ENCODE results near the gene RAD54L.

DNA sequence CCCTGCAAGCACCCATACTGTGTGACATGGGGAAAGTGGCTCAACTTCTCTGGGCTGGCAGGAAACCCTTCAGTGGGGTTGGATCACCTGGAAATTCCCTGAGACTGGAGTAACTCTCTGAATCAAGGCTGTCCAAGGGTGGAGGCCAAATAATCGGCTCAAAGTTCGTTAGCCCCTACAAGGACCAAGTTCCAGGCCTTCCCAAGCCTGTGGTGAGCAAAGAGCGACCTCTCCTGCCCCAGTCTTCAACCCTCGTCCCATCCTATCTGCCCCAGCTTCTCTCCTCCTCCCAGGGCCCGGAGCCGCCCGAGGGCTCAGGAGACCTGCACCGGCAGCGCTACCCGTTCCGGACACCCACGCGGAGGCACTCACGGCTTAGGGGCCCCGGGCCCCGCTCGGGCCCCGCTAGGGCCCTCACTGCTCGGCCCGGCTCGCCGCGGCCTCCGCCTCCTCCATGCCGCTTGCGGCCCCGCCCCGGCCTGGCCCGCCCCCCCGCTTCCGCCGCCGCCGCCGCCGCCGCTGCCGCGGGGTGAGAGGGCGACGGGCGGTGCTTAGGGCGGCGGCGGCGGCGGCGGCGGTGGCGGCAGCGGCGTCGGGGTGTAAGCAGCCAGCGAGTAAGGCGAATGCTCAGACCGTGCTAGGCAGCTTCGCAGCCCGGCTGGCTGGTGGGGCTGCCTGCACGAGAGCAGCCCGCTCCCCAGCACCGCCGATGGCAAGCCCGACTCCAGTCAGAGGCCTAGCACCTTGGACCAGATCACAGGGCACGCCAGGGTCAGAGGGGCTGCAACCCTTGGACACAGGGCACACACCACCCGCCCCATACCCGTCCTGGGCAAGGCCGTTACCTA is 49.4 kb upstream of the RAD54L start, which contains the start of gene POMGNT1:
- no peak for TF ChIP-seq FOXA1 (IDR thresholded peaks at IDR 0.05)
- TF ChIP-seq SUZ12 (IDR thresholded peaks at IDR 0.05) = no peak
- no peak for TF ChIP-seq FOXM1 (IDR thresholded peaks at IDR 0.05; ENCODE audit: borderline replicate concordance)
- no peak for TF ChIP-seq ELF4 (IDR thresholded peaks at IDR 0.05)
- TF ChIP-seq BHLHE40 (IDR thresholded peaks at IDR 0.05; ENCODE audit: borderline replicate concordance) = no peak
- TF ChIP-seq LEF1 (IDR thresholded peaks at IDR 0.05; ENCODE audit: borderline replicate concordance) = no peak

Measured in HEK293T (cell line).